GM18868 (cell line): Measurements from ENCODE around the gene SMIM22.

ENCODE experiments used
- ATAC-seq: cut with Tn5 transposase; IDR thresholded peaks from one replicate; pipeline ENCODE4 v1.9.1; 2021; ENCODE audit warnings: mild to moderate bottlenecking, moderate library complexity; ENCODE audit not compliant: unreplicated experiment

SMIM22 gene

GRCh38 chr16:4795828-4796572 lies 831 bp downstream of the SMIM22 start:
- no peak for ATAC-seq

- ATAC-seq: no peak
Measured at GRCh38 chr16:4796982-4797804, 2.0 kb downstream of the SMIM22 start.

GRCh38 chr16:4797805-4798252 lies 2.7 kb downstream of the SMIM22 start:
- no peak for ATAC-seq

- no peak for ATAC-seq
Measured at GRCh38 chr16:4798456-4798855, 3.3 kb downstream of the SMIM22 start.

- ATAC-seq: no peak
Measured at GRCh38 chr16:4799171-4799855, 4.1 kb downstream of the SMIM22 start.

GRCh38 chr16:4800290-4801041 lies 5.3 kb downstream of the SMIM22 start:
- ATAC-seq: no peak

GRCh38 chr16:4801051-4801961 lies 6.1 kb downstream of the SMIM22 start:
- ATAC-seq: no peak

- ATAC-seq: peak; percentile 55
Measured at GRCh38 chr16:4801962-4802658, 6.9 kb downstream of the SMIM22 start, which contains the start of gene ROGDI. ROGDI (minus strand) TSS chr16:4802633; CDS start chr16:4802571, 62 bp downstream.

GRCh38 chr16:4802659-4803287 lies 7.6 kb downstream of the SMIM22 start:
- peak; percentile 91 for ATAC-seq

- ATAC-seq: no peak
Measured at GRCh38 chr16:4803401-4803844, 8.3 kb downstream of the SMIM22 start.

GRCh38 chr16:4803898-4804762 lies 9.0 kb downstream of the SMIM22 start:
- ATAC-seq: no peak

GRCh38 chr16:4805231-4805630 lies 10.1 kb downstream of the SMIM22 start:
- ATAC-seq: no peak

- no peak for ATAC-seq
Measured at GRCh38 chr16:4806280-4806679, 11.1 kb downstream of the SMIM22 start.

- ATAC-seq: no peak
Measured at GRCh38 chr16:4811242-4811641, 16.1 kb downstream of the SMIM22 start.

- ATAC-seq: no peak
Measured at GRCh38 chr16:4811773-4812172, 16.6 kb downstream of the SMIM22 start.

- ATAC-seq: no peak
Measured at GRCh38 chr16:4813251-4814003, 18.3 kb downstream of the SMIM22 start.

- no peak for ATAC-seq
Measured at GRCh38 chr16:4814046-4814445, 18.9 kb downstream of the SMIM22 start.
